H1 (cell line): ENCODE data around the gene NHLRC2. TPM values are rescaled to one million over a fixed set of nuclear protein-coding genes. Genes with fewer than 3 reads are reported as not detected.

Experiments
- SAP30 ChIP-seq: fragments of 300-600 bp; sonication (generic); IDR thresholded peaks from 2 replicates; pipeline ENCODE4 v1.7.1; 2012; ENCODE audit warnings: low read length, moderate library complexity, mild to moderate bottlenecking, inconsistent platforms; ENCODE audit not compliant: insufficient read depth, insufficient replicate concordance
- polyA plus RNA-seq, 7 experiments: library from polyadenylated mRNA; depleted of rRNA in 3 of 7; stranded (reverse) in 5 of 7; unstranded in 2 of 7; fragments of >200 nt in 5 of 7; fragments of 200-250 nt in 2 of 7; gene quantifications; 1 replicate in 5 of 7; 2 replicates in 1 of 7; 4 replicates in 1 of 7; pipeline versions ENCODE4 v1.2.1 to v1.2.3, GENCODE V29; 2011 to 2013; ENCODE audit warnings: missing spikeins in 2 of 7, mixed read lengths in 2 of 7
- total RNA-seq: library from RNA; stranded (reverse); fragmentation: NEBNext Ultra II Directional; extraction: Animal tissue kit (Norgen Biotek cat#: 25700); gene quantifications from 2 replicates; pipeline ENCODE4 v1.2.1, GENCODE V29; 2021

NHLRC2 gene
- total and polyA plus RNA-seq, 2 of the 8 experiments (the other 6 are each of a cell fraction or from before 2014, with no cell fraction given), result 4.9 to 25.6 TPM

DNA sequence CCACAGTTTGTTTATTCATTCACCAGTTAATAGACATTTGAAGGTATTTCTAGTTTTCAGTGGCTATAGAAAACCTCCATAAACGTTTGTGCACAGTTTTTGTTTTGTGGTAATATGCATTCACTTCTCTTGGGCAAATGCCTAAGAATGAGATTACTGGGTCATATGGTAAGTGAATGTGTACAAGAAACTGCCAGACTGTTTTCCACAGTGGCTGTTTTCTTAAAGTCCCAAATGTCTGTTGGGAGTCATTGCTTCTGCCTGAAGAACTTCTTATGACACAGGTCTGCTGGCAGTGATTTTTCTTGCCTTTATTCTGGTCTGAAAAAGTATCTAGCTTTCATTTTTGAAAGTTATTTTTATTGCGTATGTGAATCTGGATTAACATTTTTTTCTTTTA lies 35.5 kb downstream of the NHLRC2 start (continued):
- TF ChIP-seq SAP30, result no peak
- TF ChIP-seq, all 59 proteins: peak for 0
